HCT116 (cell line): Measurements from ENCODE around the gene SCAND1. TPM values are rescaled to one million over a fixed set of nuclear protein-coding genes. Genes with fewer than 3 reads are reported as not detected.
A peak's percentile ranks its signal among the peaks of the same experiment; 100 is the strongest.

Experiments used
- ATAC-seq: fragments of 200-7000 bp; cut with Tn5 transposase; 2 replicates; pipeline ENCODE4 v1.9.1; 2020; ENCODE audit warnings: mild to moderate bottlenecking, moderate library complexity
- BruUV-seq: library from RNA; stranded (reverse); fragments of 400-500 nt; replicated peaks from 2 replicates; lab custom pipeline; 2021; lab: Mats Ljungman, UMichigan
- CTCF ChIA-PET: fragments of 300-600 bp; sonication (Branson Sonifier 250); formaldehyde crosslinking; loops from one replicate; lab custom pipeline; 2021; ENCODE audit warnings: antibody characterized with exemption; lab: Charles Lee
- POLR2A ChIA-PET: fragments of 300-600, 350-600 bp; sonication (Branson Sonifier 250); formaldehyde crosslinking; loops from one replicate; lab custom pipeline; 2021; ENCODE audit warnings: antibody characterized with exemption; lab: Charles Lee
- RAD21 ChIA-PET, 2 experiments: fragments of 300-600 bp; sonication (Branson Sonifier 250); formaldehyde crosslinking; loops; one replicate each; lab custom pipeline; 2023; ENCODE audit warnings: low total read pairs in 2 of 2; ENCODE audit not compliant: uncharacterized antibody in 2 of 2, unreplicated experiment in 2 of 2, low non-redundant PET in 1 of 2; lab: Charles Lee
- DNase-seq: peaks from one replicate; pipeline ENCODE4 v3.0.0-alpha.2; 2010; ENCODE audit warnings: low read depth, low spot score
- H2AFZ ChIP-seq: fragments of 200-600 bp; shearing (Covaris generic), sonication (generic); 2 replicates; pipeline ENCODE4 v1.6.1; 2017; ENCODE audit warnings: low read depth, mixed run types, mixed read lengths, antibody characterized with exemption, low read length; ENCODE audit not compliant: poor library complexity, severe bottlenecking
- H3K27ac ChIP-seq: 2 replicates; pipeline ENCODE4 v1.5.1; 2012; ENCODE audit warnings: low read depth, low read length
- H3K27me3 ChIP-seq: fragments of 200-600 bp; sonication (generic); 2 replicates; pipeline ENCODE4 v1.6.1; 2016; ENCODE audit warnings: mixed run types, low read length, mixed read lengths; ENCODE audit not compliant: insufficient read depth
- H3K36me3 ChIP-seq, 2 experiments: fragments of 200-500 bp in 1 of 2; fragments of 200-600 bp in 1 of 2; sonication (Bioruptor generic) in 1 of 2; sonication (generic) in 1 of 2; 2 replicates each; pipeline versions ENCODE4 v1.5.1 to v1.6.1; 2014 to 2016; ENCODE audit warnings: low read length in 2 of 2, inconsistent platforms in 1 of 2, mixed read lengths in 1 of 2, mixed run types in 1 of 2; ENCODE audit not compliant: insufficient read depth in 2 of 2, control insufficient read depth in 1 of 2
- H3K4me1 ChIP-seq, 2 experiments: fragments of 200-600 bp in 1 of 2; sonication (generic) in 1 of 2; 2 replicates each; pipeline versions ENCODE4 v1.5.1 to v1.6.1; 2012 to 2017; ENCODE audit warnings: low read length in 2 of 2, inconsistent platforms in 1 of 2, mild to moderate bottlenecking in 1 of 2, mixed read lengths in 1 of 2, mixed run types in 1 of 2, moderate library complexity in 1 of 2; ENCODE audit not compliant: insufficient read depth in 2 of 2, control insufficient read depth in 1 of 2
- H3K4me2 ChIP-seq: fragments of 200-600 bp; sonication (generic); 2 replicates; pipeline ENCODE4 v1.6.1; 2017; ENCODE audit warnings: mixed run types, low read length, mixed read lengths
- H3K4me3 ChIP-seq, 2 experiments: fragments of 200-600 bp in 1 of 2; sonication (generic) in 1 of 2; replicated peaks in 1 of 2; 2 replicates each; pipeline ENCODE4 v1.5.1; 2011 to 2016; ENCODE audit warnings: low read length in 2 of 2, control low read depth in 1 of 2, low read depth in 1 of 2, mild to moderate bottlenecking in 1 of 2, mixed read lengths in 1 of 2, mixed run types in 1 of 2
- H3K79me2 ChIP-seq: fragments of 200-600 bp; sonication (generic); 2 replicates; pipeline ENCODE4 v1.6.1; 2017; ENCODE audit warnings: mild to moderate bottlenecking, mixed run types, low read length, moderate library complexity, mixed read lengths; ENCODE audit not compliant: insufficient read depth
- H3K9ac ChIP-seq: fragments of 200-600 bp; sonication (generic); 2 replicates; pipeline ENCODE4 v1.6.1; 2016; ENCODE audit warnings: low read length, mixed read lengths
- H3K9me2 ChIP-seq: fragments of 200-600 bp; sonication (generic), shearing (Covaris generic); 2 replicates; pipeline ENCODE4 v1.6.1; 2017; ENCODE audit warnings: mixed run types, mild to moderate bottlenecking, moderate library complexity; ENCODE audit not compliant: insufficient read depth
- H3K9me3 ChIP-seq, 2 experiments: fragments of 200-500 bp in 1 of 2; fragments of 200-600 bp in 1 of 2; sonication (Bioruptor generic) in 1 of 2; sonication (generic) in 1 of 2; 2 replicates each; pipeline ENCODE4 v1.6.1; 2014 to 2017; ENCODE audit warnings: low read length in 2 of 2, mixed read lengths in 2 of 2, inconsistent platforms in 1 of 2, low read depth in 1 of 2, mild to moderate bottlenecking in 1 of 2, mixed run types in 1 of 2, moderate library complexity in 1 of 2; ENCODE audit not compliant: control insufficient read depth in 1 of 2, insufficient read depth in 1 of 2
- H4K20me1 ChIP-seq: fragments of 200-600 bp; sonication (generic), shearing (Covaris generic); 2 replicates; pipeline ENCODE4 v1.6.1; 2017; ENCODE audit warnings: mixed run types, mild to moderate bottlenecking, moderate library complexity; ENCODE audit not compliant: insufficient read depth
- CBX3 ChIP-seq: IDR thresholded peaks from 2 replicates; pipeline ENCODE4 v1.6.1; 2012; ENCODE audit warnings: low read depth
- RAD21 ChIP-seq: IDR thresholded peaks from 2 replicates; pipeline ENCODE4 v1.6.1; 2012; ENCODE audit warnings: low read depth, mild to moderate bottlenecking
- YY1 ChIP-seq: IDR thresholded peaks from 2 replicates; pipeline ENCODE4 v1.6.1; 2011; ENCODE audit warnings: low read length, low read depth, moderate library complexity, mild to moderate bottlenecking; ENCODE audit not compliant: insufficient replicate concordance; ENCODE audit errors: extremely low read depth
- intact Hi-C: fragments of 100-400 bp; cut with micrococcal nuclease; formaldehyde crosslinking; loops from 2 replicates; pipeline ENCODE4 v1.10.0; 2022
- total RNA-seq: library from RNA; stranded (reverse); gene quantifications from one replicate; pipeline ENCODE4 v1.2.1, GENCODE V29; 2021; ENCODE audit not compliant: unreplicated experiment
- TF ChIP-seq, protein P1 (sequence below), 3 experiments: fragments of 200-600 bp in 1 of 3; sonication (generic) in 1 of 3; IDR thresholded peaks in 2 of 3; conservative IDR thresholded peaks in 1 of 3; 2 replicates each; pipeline ENCODE4 v1.5.1; 2012 to 2017; ENCODE audit warnings: low read depth in 2 of 3, low read length in 2 of 3, antibody characterized with exemption in 1 of 3, borderline replicate concordance in 1 of 3, control low read depth in 1 of 3, mild to moderate bottlenecking in 1 of 3, mixed read lengths in 1 of 3, mixed run types in 1 of 3, moderate library complexity in 1 of 3; ENCODE audit not compliant: insufficient read depth in 1 of 3

SCAND1 gene
- total RNA-seq, 1 experiment from 2014 or later: 46.2 TPM

DNA sequence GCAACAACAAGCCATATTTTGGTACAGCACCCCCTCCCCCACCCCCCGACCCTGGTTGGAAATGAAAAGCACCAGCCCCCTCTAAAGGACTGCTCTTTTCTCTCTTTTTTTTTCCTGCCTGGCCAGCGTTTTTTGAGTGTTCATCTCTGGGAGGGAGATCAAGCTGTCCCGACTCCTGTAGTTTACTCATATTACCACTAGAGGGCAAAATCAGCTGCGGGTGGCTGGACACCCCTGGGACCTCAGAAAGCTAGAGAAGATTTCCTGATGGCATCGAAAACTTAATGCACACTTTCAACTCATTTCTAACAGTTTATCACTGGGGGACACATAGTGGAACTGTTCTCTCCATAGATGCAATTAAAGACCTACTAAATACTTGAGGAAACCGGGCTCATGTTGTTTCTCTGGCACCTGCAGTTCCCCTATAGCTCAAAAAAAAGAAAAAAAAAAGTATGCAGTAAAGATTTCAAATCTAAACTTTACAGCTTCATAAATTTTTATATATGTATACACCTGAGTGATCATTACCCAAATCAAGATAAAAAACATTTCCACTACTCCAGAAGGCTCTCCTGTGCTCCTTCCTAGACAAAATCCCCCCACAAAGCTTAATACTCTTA, 38.5 kb upstream of the SCAND1 start:
- ATAC-seq (peak; percentile 68), DNase-seq (peak; percentile 49)
- H3K27me3 ChIP-seq: no peaks in the 10 kb centered on the region
- ChIA-PET RAD21 (interaction anchor here (0.6 to 1.8 kb wide), 9 partner anchors 92 to 473 kb away, joined by 3 to 43 read pairs (median 4); no protein-coding TSS in a partner anchor), POLR2A (interaction anchor here (0.5 to 1.5 kb wide), 9 partner anchors 25 to 891 kb away, joined by 3 to 19 read pairs (median 4); partner anchors contain the start of genes CNBD2 and SCAND1), CTCF (interaction anchor here (0.6 to 11.9 kb wide), 42 partner anchors 8 to 545 kb away, joined by 3 to 442 read pairs (median 5); partner anchors contain the start of genes RBM39 and SCAND1)
- H3K9me2 ChIP-seq: no peaks in the 10 kb centered on the region
- peaks cover 2 to 23% of the 10 kb centered on the region in 2 experiments; a peak in 3 of 4 replicates for H3K4me1 ChIP-seq
- H4K20me1 ChIP-seq: no peaks in the 10 kb centered on the region
- BruUV-seq: no TSS peak
- no peak overlapping the region for H3K27ac ChIP-seq
- H3K9me3 ChIP-seq: no peaks in the 10 kb centered on the region
- no peaks in the 10 kb centered on the region for H3K36me3 ChIP-seq
- peak; percentile 6 for TF ChIP-seq YY1
- no peak for TF ChIP-seq CBX3
- TF ChIP-seq, protein P1, sequence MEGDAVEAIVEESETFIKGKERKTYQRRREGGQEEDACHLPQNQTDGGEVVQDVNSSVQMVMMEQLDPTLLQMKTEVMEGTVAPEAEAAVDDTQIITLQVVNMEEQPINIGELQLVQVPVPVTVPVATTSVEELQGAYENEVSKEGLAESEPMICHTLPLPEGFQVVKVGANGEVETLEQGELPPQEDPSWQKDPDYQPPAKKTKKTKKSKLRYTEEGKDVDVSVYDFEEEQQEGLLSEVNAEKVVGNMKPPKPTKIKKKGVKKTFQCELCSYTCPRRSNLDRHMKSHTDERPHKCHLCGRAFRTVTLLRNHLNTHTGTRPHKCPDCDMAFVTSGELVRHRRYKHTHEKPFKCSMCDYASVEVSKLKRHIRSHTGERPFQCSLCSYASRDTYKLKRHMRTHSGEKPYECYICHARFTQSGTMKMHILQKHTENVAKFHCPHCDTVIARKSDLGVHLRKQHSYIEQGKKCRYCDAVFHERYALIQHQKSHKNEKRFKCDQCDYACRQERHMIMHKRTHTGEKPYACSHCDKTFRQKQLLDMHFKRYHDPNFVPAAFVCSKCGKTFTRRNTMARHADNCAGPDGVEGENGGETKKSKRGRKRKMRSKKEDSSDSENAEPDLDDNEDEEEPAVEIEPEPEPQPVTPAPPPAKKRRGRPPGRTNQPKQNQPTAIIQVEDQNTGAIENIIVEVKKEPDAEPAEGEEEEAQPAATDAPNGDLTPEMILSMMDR (IDR thresholded peaks at IDR 0.05 in 2 of 3, conservative IDR thresholded peaks at IDR 0.05 in 1 of 3; ENCODE audit: borderline replicate concordance in 1 of 3, insufficient read depth in 1 of 3, low read depth in 2 of 3, low read length in 2 of 3): peak; percentile 81 to 92 (median 90)
- peak; percentile 84 for TF ChIP-seq RAD21
- TF ChIP-seq, all 23 proteins: peak for 3
- Histone ChIP-seq H3K79me2 (no peaks in the 10 kb centered on the region), H3K4me2 (peak overlapping the region; percentile 50; the same call in 1 of the 2 replicates), H2AFZ (peak overlapping the region; percentile 62), H3K4me3 (no peak overlapping the region; a peak in 1 of 4 replicates), H3K9ac (no peak overlapping the region)
- intact Hi-C loops: loop anchor here (5.0 kb wide), 1 partner anchor 444 kb away; no protein-coding TSS in a partner anchor
